Neural crest cell (in vitro differentiated cells): ENCODE results near the gene MYT1. TPM values are rescaled to one million over a fixed set of nuclear protein-coding genes. Genes with fewer than 3 reads are reported as not detected.
A peak's percentile ranks its signal among the peaks of the same experiment; 100 is the strongest.
"Not testable (repeated sequence)": the region's sequence is repeated elsewhere in the genome, so short reads cannot be mapped to it uniquely, and the experiment has no call there.

Experiments
- DNase-seq: peaks from one replicate; pipeline ENCODE4 v3.0.0; 2021; ENCODE audit warnings: low read depth, mixed read lengths, low spot score
- H3K27ac Mint-ChIP-seq: one replicate; pipeline ENCODE4 v1.8.0; 2021; ENCODE audit warnings: mild to moderate bottlenecking, mixed read lengths; ENCODE audit not compliant: unreplicated experiment
- H3K27me3 Mint-ChIP-seq: 2 replicates; pipeline ENCODE4 v1.8.0; 2021; ENCODE audit warnings: low read depth, mild to moderate bottlenecking, mixed read lengths
- H3K36me3 Mint-ChIP-seq: 2 replicates; pipeline ENCODE4 v1.8.0; 2021; ENCODE audit warnings: low read depth, mild to moderate bottlenecking, mixed read lengths
- H3K4me1 Mint-ChIP-seq: 2 replicates; pipeline ENCODE4 v1.8.0; 2021; ENCODE audit warnings: mixed read lengths
- H3K4me3 Mint-ChIP-seq: one replicate; pipeline ENCODE4 v1.8.0; 2021; ENCODE audit warnings: mild to moderate bottlenecking, mixed read lengths
- H3K9me3 Mint-ChIP-seq: 2 replicates; pipeline ENCODE4 v1.8.0; 2021; ENCODE audit warnings: mixed read lengths
- CTCF ChIP-seq: fragments of 200-600 bp; sonication (generic); conservative IDR thresholded peaks from 2 replicates; pipeline ENCODE4 v1.5.0; 2021; ENCODE audit warnings: antibody characterized with exemption, mild to moderate bottlenecking
- long read RNA-seq: library from polyadenylated mRNA; unstranded; transcript quantifications from one replicate; pipeline ENCODE4 v2.0.0, GENCODE V29; 2020
- total RNA-seq: library from RNA; stranded (reverse); gene quantifications from 2 replicates; pipeline ENCODE4 v1.2.1, GENCODE V29; 2021

Gene MYT1
- total RNA-seq, result 4.0 and 4.3 TPM in 2 replicates
- long read RNA-seq, partial matches to known transcripts, result 1 of 3 reads
- long read RNA-seq, other reads (novel, unspliced or antisense), result 2 of 3 reads

GRCh38 chr20:64164123-64164836, at the start of gene MYT1:
Gene MYT1 (plus strand): TSS chr20:64164452. CDS start chr20:64198862, 34,410 bp downstream.
- no peaks in the 10 kb centered on the region for H3K9me3 Mint-ChIP-seq
- peaks cover 41% of the 10 kb centered on the region for H3K4me1 Mint-ChIP-seq
- H3K4me3 Mint-ChIP-seq, result peak within 1 kb of the TSS; percentile 8
- TF ChIP-seq CTCF, result no peak
- peaks cover 84% of the 10 kb centered on the region for H3K27me3 Mint-ChIP-seq
- no peak for DNase-seq
- no peaks in the 10 kb centered on the region for H3K36me3 Mint-ChIP-seq
- peak within 1 kb of the TSS; percentile 45 for H3K27ac Mint-ChIP-seq

- H3K9me3 Mint-ChIP-seq, result no peaks in the 10 kb centered on the region
- no peaks in the 10 kb centered on the region for H3K36me3 Mint-ChIP-seq
- DNase-seq, result no peak
- H3K4me3 Mint-ChIP-seq, result no peak overlapping the region
- H3K27ac Mint-ChIP-seq, result no peak overlapping the region
- no peak for TF ChIP-seq CTCF
- H3K4me1 Mint-ChIP-seq, result peaks cover 5% of the 10 kb centered on the region
- peaks cover under 1% of the 10 kb centered on the region for H3K27me3 Mint-ChIP-seq
Measured at GRCh38 chr20:64115171-64115911, 48.9 kb upstream of the MYT1 start.

GRCh38 chr20:64116016-64116415, 48.2 kb upstream of the MYT1 start:
- H3K27ac Mint-ChIP-seq, result no peak overlapping the region
- no peaks in the 10 kb centered on the region for H3K9me3 Mint-ChIP-seq
- H3K36me3 Mint-ChIP-seq, result no peaks in the 10 kb centered on the region
- no peak for DNase-seq
- peaks cover 7% of the 10 kb centered on the region for H3K27me3 Mint-ChIP-seq
- H3K4me3 Mint-ChIP-seq, result no peak overlapping the region
- TF ChIP-seq CTCF, result no peak
- H3K4me1 Mint-ChIP-seq, result peaks cover 8% of the 10 kb centered on the region

GRCh38 chr20:64116541-64117431, 47.5 kb upstream of the MYT1 start:
- DNase-seq, result no peak
- no peaks in the 10 kb centered on the region for H3K9me3 Mint-ChIP-seq
- H3K27ac Mint-ChIP-seq, result no peak overlapping the region
- TF ChIP-seq CTCF, result no peak
- H3K27me3 Mint-ChIP-seq, result peaks cover 15% of the 10 kb centered on the region
- no peak overlapping the region for H3K4me3 Mint-ChIP-seq
- no peaks in the 10 kb centered on the region for H3K36me3 Mint-ChIP-seq
- peaks cover 12% of the 10 kb centered on the region for H3K4me1 Mint-ChIP-seq

- not testable (repeated sequence) for H3K9me3 Mint-ChIP-seq, H3K4me3 Mint-ChIP-seq, H3K36me3 Mint-ChIP-seq, DNase-seq, H3K27ac Mint-ChIP-seq
- Mint-ChIP-seq H3K27me3 (peaks cover 21% of the 10 kb centered on the region), H3K4me1 (peaks cover 12% of the 10 kb centered on the region)
Measured at GRCh38 chr20:64117432-64117777, 46.8 kb upstream of the MYT1 start.
